ENCODE results near the gene IFIT3.

IFIT3 gene

DNA sequence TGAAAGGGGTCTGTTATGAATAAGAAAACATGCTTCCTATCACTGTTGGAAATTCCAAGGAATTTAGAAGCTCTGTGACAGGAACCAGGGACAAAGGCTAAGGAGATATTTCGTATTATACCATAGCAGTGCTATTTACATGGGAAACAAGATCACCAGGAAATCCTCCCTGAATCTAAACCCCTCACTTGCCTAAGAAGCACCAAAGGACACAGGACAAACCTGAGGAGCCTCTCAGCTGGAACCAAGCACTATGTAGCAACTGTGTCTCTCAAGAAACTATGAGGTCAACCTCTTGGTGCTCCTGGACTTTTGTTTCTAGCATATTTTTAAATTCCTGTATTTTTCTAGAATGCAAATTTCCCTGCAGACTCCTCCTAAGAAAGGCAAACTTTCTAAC is 29.3 kb downstream of the IFIT3 start:
- DNase-seq (ENCODE audit: low read depth in 2 of 2, low spot score in 1 of 2): no peak

- DNase-seq (ENCODE audit: low read depth in 2 of 2, low spot score in 1 of 2): no peak
Measured at GRCh38 chr10:89357975-89358374, 30.2 kb downstream of the IFIT3 start.

- no peak for DNase-seq (ENCODE audit: low read depth in 2 of 2, low spot score in 1 of 2)
Measured at GRCh38 chr10:89360157-89360556, 32.4 kb downstream of the IFIT3 start.

DNA sequence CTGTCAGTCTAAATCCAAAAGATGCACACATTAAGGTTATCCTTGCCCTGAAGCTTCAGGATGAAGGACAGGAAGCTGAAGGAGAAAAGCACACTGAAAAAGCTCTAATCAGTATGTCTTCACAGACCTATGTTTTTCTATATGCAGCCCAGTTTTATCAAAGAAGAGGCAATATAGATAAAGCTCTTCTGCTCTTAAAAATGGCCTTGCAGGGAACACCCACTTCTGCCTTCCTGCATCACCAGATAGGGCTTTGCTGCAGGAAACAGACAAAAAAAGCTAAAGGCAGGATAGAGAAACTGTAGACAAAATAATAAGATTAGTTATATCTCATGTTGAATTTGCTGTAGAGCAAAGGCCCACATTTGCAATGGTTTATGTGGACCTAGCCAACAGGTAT is 35.1 kb downstream of the IFIT3 start:
- no peak for DNase-seq (ENCODE audit: low read depth in 2 of 2, low spot score in 1 of 2)

DNA sequence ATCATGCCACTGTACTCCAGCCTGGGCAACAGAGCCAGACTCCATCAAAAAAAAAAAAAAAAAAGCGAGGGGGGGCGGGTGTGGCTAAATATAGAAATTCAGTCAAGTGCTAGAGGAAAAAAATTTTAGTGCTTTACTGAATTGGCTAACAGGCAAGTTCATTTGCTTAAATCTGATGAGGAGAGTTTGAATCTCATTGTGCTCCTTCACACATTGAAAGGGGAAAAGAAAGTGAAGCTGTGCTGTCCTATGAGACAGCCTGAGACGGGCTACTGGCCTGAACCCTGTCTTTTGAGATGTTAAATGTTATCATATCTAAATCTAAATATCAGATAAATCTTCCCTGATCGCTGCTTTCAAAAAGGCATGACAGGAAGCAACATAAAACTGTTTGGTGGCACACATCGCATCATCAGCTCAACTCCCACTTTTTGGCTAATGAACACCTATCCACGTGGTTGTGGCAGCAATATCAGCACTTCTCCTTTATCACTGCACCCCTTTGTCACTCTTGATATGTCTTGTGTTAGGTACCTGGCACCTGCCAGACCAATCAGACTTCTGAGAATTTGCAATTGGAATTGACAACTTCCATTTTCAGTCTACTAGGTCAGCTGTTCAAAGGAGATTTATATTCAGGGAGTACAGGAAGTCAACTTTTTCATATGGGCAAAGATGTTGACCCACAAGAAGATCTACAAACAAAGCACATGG is 36.1 kb downstream of the IFIT3 start:
- no peak for DNase-seq (ENCODE audit: low read depth in 2 of 2, low spot score in 1 of 2)

DNA sequence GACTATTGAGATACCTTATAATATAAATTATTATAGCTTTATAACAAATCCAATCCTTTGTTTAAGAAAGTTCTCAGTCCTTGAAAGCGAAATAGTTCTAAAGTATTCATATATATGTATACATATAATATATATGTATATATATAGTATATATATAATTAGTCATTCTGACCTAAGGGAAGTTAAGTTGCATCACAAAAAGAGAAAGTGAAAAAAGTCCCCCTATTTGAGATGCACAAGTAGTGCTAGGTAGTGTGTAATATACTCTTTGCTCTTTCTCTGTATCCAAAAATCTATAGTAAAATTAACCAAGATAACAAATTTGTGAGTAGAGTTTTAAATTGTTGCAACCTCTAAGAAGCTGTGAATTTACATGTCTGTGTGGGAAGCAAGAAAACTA is 36.7 kb downstream of the IFIT3 start:
- DNase-seq (ENCODE audit: low read depth in 2 of 2, low spot score in 1 of 2): no peak

DNA sequence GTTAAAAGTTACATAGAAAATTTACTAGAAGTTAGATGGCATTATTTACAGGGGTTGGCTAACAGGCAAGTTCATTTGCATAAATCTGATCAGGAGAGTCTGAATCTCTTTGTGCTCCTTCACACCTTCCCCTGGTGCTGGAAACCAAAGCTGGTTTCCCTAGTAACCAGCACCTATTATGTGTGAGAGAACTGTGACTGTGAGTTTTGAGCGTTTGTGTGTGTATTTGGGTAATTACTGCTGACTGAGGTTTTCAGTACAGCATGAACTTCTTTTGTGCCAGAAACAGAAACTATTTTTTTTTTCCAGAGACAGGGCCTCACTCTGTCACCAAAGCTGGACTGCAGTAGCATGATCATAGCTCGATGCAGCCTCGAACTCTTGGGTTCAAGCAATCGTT is 39.7 kb downstream of the IFIT3 start:
- no peak for DNase-seq (ENCODE audit: low read depth in 2 of 2, low spot score in 1 of 2)

DNA sequence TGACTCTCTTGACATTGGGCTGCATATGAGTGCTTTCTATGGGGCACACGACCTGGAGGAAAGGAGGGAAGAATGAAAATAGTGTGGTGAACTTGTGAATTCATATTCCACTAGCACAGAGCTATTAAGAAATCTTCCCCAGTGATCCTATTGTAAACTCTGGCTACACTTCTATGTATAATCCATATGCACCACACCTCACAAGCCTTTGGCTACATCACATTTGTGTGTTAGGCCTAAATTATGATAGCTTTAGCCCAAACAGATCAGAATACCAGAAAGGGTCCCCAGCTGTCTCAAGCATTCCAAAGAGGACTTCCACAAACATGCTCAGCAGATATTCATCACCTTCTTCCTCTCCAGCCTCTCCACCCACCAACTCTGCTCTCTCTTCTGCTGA is 40.3 kb downstream of the IFIT3 start:
- DNase-seq (ENCODE audit: low read depth in 2 of 2, low spot score in 1 of 2): no peak

GRCh38 chr10:89369156-89370105 is 41.6 kb downstream of the IFIT3 start:
- DNase-seq (ENCODE audit: low read depth in 2 of 2, low spot score in 1 of 2): no peak

DNA sequence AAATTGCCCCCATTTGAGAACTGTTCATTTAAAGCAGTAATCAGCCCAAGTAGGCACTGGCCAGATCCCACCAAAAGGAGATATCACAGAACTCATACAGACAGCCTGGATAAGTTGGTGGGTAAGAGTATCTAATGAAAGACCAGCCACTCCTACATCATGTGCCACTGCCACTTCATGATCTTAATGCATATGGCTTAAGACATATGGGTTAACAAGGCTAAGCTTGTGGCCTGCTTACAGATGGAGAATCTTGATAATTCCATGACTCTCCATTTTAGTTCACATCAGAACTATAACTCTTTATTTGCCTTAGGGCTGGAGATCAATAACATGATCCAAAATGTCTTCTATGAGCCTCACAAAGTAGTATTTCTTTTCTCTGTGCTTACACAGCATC is 43.3 kb downstream of the IFIT3 start:
- no peak for DNase-seq (ENCODE audit: low read depth in 2 of 2, low spot score in 1 of 2)

GRCh38 chr10:89371987-89372386 is 44.2 kb downstream of the IFIT3 start:
- DNase-seq (ENCODE audit: low read depth in 2 of 2, low spot score in 1 of 2): no peak

DNA sequence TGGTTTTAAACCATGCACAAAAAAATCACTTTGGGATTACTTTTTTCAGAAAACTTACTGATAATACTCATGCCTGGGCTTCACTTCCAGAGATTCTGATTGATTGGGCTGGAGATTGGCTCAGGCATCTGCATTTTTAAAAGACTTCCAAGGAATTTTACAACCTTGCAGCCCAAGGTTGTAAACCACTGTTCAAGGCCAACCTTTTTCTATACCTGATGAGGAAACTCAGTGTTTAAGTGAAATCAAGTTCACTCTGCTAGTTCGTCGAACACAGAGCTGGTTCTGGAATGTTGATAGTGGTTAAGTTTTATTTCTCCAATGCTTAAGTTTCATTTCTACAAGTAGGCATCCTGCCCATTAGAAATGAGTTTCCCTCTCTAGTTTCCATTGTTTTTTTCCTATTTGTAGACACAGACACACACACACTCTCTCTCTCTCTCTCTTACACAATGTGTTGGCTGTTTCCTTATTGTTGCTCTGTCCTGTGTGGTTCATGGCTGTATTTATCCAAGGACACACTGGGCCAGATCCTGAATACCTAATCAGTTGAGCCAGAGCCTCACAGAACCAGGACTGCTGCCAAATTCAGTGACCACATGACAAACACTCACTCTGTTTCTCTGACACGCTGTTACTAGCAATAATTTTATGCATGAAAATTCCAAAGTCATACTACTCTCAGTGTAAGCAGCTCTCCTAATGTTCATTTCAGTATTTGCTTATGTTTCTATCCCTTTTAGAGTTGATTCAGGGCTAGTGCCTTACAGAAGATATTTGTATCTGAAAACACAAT is 46.3 kb downstream of the IFIT3 start:
- DNase-seq (ENCODE audit: low read depth in 2 of 2, low spot score in 1 of 2): no peak

DNA sequence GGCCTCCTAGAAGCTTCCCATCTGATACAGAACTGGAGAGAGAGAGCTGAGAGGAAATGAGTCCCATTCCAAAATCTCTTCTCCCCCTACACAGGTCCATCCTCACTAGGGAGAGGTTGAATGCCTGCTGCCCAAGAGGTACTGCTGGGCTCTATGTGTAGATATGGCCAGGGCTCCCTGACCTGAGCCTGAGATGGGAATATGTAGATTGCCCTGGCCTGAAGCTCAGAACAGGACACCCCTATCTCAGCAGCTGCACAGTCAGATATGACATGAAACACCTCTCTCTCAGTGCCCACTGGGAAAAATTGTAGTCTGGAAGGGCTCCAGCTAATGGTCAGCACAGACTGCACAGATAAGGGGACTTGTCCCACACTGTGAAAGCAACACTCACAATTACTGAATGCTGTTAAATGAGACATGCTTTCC is 46.9 kb downstream of the IFIT3 start:
- no peak for DNase-seq (ENCODE audit: low read depth in 2 of 2, low spot score in 1 of 2)

GRCh38 chr10:89377705-89378637 is 50.2 kb downstream of the IFIT3 start, which contains the start of gene IFIT1B:
TSS of gene IFIT1B (plus strand) at chr10:89378056. CDS start at chr10:89378136, 80 bp downstream.
- DNase-seq (ENCODE audit: low read depth in 2 of 2, low spot score in 1 of 2): no peak

DNA sequence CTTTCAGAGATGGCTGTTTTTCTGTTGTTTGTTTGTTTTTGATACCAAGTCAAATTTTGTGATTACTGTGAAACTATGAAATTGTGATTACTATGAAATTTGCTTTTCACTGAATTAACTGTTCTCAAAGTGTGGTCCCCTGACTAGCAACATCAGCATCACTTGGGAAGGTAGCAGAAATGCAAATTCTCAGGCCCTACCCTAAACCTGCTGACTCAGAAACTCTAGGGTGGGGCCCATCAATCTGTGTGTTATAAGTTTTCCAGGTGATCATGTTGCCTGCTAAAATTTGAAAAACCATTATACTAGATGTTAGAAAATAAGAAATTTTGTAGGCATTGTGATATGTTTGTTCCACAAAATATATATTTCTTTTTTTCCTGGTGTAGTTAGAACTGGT is 51.3 kb downstream of the IFIT3 start:
- DNase-seq (ENCODE audit: low read depth in 2 of 2, low spot score in 1 of 2): no peak

DNA sequence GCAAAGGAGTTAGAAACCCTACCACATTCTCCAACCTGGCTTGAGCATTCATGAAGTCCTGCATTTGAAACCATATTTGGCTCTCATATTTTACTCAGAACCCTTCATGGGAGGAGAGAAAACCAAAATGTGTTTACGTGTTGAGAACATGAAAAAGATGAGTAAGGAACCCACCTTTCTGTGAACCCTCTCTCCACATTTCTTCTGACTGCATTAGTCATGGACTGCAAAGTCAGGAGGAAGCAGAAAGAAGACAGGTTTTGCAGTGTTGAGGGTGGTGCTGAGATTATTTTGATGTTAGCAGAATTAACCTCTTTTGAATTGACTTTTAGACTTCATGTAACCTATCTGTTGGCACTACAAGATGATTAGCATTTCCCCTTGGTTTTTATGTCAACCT is 55.0 kb downstream of the IFIT3 start:
- no peak for DNase-seq (ENCODE audit: low read depth in 2 of 2, low spot score in 1 of 2)

- DNase-seq (ENCODE audit: low read depth in 2 of 2, low spot score in 1 of 2): no peak
Measured at GRCh38 chr10:89384474-89385340, 56.9 kb downstream of the IFIT3 start.

DNA sequence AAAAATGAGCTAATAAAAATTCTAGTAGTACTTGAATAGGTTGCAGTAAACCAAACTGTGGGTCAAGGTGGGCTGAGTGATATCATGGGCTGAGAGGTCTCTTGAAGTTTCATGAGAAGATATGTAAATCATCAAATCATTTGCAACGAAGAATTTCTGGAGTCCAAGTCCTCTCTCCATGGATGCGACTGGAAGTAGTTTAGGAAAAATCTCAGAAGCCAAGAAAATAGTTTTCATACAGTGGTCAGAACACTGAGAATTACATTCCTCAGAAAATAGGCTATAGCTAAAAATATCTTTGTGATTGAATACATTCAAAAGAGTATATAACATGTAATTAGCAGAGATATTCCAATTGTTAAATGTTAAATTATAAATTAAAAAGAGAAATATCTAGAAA is 61.0 kb downstream of the IFIT3 start:
- DNase-seq (ENCODE audit: low read depth in 2 of 2, low spot score in 1 of 2): no peak

GRCh38 chr10:89389254-89389653 is 61.5 kb downstream of the IFIT3 start:
- DNase-seq (ENCODE audit: low read depth in 2 of 2, low spot score in 1 of 2): no peak
